ENCODE data around the gene STAT4.

The STAT4 gene

DNA sequence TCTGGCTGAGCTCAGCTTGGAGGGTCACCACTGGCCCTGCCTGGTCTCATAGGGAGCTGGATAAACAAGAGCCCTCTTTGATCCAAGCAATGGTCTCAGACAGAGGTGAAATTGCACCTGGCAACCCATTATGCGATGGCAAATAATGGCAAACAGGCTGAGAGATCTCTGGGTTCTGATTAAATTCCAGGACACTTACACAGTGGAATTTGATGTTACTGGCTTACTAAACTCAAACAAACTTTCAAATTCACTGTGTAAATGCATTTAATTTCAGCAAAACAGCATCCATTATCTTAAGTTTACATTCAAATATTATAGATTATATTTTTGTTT, 19.5 kb upstream of the STAT4 start (continued):
- TF ChIP-seq, protein P1, sequence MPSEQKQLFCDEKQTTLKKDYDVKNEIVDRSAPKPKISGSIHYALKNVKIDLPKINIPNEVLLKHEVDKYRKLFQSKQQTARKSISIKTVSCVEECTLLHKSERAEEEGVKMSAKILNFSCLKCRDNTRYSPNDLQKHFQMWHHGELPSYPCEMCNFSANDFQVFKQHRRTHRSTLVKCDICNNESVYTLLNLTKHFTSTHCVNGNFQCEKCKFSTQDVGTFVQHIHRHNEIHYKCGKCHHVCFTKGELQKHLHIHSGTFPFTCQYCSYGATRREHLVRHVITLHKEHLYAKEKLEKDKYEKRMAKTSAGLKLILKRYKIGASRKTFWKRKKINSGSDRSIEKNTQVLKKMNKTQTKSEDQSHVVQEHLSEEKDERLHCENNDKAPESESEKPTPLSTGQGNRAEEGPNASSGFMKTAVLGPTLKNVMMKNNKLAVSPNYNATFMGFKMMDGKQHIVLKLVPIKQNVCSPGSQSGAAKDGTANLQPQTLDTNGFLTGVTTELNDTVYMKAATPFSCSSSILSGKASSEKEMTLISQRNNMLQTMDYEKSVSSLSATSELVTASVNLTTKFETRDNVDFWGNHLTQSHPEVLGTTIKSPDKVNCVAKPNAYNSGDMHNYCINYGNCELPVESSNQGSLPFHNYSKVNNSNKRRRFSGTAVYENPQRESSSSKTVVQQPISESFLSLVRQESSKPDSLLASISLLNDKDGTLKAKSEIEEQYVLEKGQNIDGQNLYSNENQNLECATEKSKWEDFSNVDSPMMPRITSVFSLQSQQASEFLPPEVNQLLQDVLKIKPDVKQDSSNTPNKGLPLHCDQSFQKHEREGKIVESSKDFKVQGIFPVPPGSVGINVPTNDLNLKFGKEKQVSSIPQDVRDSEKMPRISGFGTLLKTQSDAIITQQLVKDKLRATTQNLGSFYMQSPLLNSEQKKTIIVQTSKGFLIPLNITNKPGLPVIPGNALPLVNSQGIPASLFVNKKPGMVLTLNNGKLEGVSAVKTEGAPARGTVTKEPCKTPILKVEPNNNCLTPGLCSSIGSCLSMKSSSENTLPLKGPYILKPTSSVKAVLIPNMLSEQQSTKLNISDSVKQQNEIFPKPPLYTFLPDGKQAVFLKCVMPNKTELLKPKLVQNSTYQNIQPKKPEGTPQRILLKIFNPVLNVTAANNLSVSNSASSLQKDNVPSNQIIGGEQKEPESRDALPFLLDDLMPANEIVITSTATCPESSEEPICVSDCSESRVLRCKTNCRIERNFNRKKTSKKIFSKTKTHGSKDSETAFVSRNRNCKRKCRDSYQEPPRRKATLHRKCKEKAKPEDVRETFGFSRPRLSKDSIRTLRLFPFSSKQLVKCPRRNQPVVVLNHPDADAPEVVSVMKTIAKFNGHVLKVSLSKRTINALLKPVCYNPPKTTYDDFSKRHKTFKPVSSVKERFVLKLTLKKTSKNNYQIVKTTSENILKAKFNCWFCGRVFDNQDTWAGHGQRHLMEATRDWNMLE (tag by site-specific recombination; conservative IDR thresholded peaks at IDR 0.05; ENCODE audit: low read depth): no peak
- TF ChIP-seq ZNF658 (tag by site-specific recombination; IDR thresholded peaks at IDR 0.05) (no peak), ZBTB21 (tag by site-specific recombination; IDR thresholded peaks at IDR 0.05) (no peak), ZNF280D (tag by site-specific recombination; IDR thresholded peaks at IDR 0.05) (no peak), ZNF624 (tag by site-specific recombination; IDR thresholded peaks at IDR 0.05) (no peak), ZNF391 (tag by site-specific recombination; IDR thresholded peaks at IDR 0.05; ENCODE audit: borderline replicate concordance, low read depth) (no peak), PRDM4 (tag by site-specific recombination; IDR thresholded peaks at IDR 0.05) (no peak), ZNF629 (tag by site-specific recombination; IDR thresholded peaks at IDR 0.05) (no peak), HOXD13 (CRISPR knock-in tag; IDR thresholded peaks at IDR 0.05; ENCODE audit: borderline replicate concordance) (no peak)

GRCh38 chr2:191169456-191170300, 18.9 kb upstream of the STAT4 start:
- TF ChIP-seq ZNF292 (tag by site-specific recombination; IDR thresholded peaks at IDR 0.05; ENCODE audit: borderline replicate concordance, low read depth) (no peak), ZNF621 (tag by site-specific recombination; IDR thresholded peaks at IDR 0.05) (no peak), ZNF155 (tag by site-specific recombination; IDR thresholded peaks at IDR 0.05) (no peak), ZNF768 (tag by site-specific recombination; IDR thresholded peaks at IDR 0.05) (no peak), IKZF3 (tag by site-specific recombination; IDR thresholded peaks at IDR 0.05) (no peak)
- no peak overlapping the region for H3K27ac ChIP-seq (ENCODE audit: extremely low read depth, low read depth, low read length)
- H3K4me3 ChIP-seq (ENCODE audit: low read depth, low read length): no peak overlapping the region
- H3K4me1 ChIP-seq (ENCODE audit: control insufficient read depth, insufficient read depth, low read length): peaks cover 10% of the 10 kb centered on the region; the same call in 1 of the 2 replicates
- ChIA-PET CTCF (interaction anchor here (0.5 to 2.5 kb wide), 3 partner anchors 119 to 370 kb away, joined by 3 to 14 read pairs (median 3); no protein-coding TSS in a partner anchor), POLR2A (interaction anchor here (0.6 kb wide), 1 partner anchor 94 kb away, joined by 3 read pairs; no protein-coding TSS in a partner anchor)
- H3K9me3 ChIP-seq (ENCODE audit: control insufficient read depth, insufficient read depth, low read depth, low read length): no peaks in the 10 kb centered on the region
- H3K36me3 ChIP-seq (ENCODE audit: control insufficient read depth in 2 of 2, insufficient read depth in 1 of 2, low read length in 2 of 2): no peaks in the 10 kb centered on the region

Data from HEK293 (cell line).